ENCODE measurements around the gene TREML4.

The TREML4 gene, protein sequence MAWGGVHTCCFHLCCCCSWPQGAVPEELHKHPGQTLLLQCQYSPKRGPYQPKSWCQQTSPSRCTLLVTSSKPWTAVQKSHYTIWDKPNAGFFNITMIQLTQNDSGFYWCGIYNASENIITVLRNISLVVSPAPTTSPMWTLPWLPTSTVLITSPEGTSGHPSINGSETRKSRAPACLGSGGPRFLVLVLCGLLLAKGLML
- long read RNA-seq = 0 reads

DNA sequence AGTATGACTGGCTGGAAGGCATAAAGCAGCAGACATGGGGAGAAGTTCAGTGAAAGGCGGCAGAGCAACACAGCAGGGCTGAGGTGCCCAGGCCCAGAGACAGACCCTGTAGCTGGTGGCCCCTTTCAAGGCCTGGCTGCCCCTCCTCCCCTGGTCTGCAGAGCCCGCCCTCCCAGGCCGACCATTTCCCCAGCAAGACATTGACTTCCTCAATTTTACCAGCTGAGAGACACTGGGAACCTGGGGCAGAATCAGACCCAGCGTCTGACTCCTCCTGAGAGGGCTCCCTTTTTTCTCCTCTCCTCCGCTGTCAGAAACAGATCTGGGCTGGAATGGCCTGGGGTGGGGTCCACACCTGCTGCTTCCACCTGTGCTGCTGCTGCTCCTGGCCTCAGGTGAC lies at the start of gene TREML4:
Gene TREML4, plus strand, starts transcription at position 254 of the 400 bp plus-strand sequence. Its CDS starts 79 bp downstream, at position 333.
- TF ChIP-seq, protein P1, sequence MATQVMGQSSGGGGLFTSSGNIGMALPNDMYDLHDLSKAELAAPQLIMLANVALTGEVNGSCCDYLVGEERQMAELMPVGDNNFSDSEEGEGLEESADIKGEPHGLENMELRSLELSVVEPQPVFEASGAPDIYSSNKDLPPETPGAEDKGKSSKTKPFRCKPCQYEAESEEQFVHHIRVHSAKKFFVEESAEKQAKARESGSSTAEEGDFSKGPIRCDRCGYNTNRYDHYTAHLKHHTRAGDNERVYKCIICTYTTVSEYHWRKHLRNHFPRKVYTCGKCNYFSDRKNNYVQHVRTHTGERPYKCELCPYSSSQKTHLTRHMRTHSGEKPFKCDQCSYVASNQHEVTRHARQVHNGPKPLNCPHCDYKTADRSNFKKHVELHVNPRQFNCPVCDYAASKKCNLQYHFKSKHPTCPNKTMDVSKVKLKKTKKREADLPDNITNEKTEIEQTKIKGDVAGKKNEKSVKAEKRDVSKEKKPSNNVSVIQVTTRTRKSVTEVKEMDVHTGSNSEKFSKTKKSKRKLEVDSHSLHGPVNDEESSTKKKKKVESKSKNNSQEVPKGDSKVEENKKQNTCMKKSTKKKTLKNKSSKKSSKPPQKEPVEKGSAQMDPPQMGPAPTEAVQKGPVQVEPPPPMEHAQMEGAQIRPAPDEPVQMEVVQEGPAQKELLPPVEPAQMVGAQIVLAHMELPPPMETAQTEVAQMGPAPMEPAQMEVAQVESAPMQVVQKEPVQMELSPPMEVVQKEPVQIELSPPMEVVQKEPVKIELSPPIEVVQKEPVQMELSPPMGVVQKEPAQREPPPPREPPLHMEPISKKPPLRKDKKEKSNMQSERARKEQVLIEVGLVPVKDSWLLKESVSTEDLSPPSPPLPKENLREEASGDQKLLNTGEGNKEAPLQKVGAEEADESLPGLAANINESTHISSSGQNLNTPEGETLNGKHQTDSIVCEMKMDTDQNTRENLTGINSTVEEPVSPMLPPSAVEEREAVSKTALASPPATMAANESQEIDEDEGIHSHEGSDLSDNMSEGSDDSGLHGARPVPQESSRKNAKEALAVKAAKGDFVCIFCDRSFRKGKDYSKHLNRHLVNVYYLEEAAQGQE (IDR thresholded peaks at IDR 0.05; ENCODE audit: insufficient replicate concordance, low read depth) = no peak
- peak; percentile 91 for TF ChIP-seq SPI1 (IDR thresholded peaks at IDR 0.05; ENCODE audit: borderline replicate concordance, low read depth)
- peak in 1 of 2 experiments; percentile 48 for DNase-seq (ENCODE audit: low read depth in 1 of 2, low spot score in 1 of 2)
- Histone ChIP-seq H3K27me3 (ENCODE audit: insufficient read depth, poor library complexity, severe bottlenecking) (no peaks in the 10 kb centered on the region), H3K27ac (replicated peaks) (peak within 1 kb of the TSS; percentile 42; the same call in 1 of the 2 replicates), H3K4me3 (replicated peaks; ENCODE audit: insufficient read depth, low read length) (no peak within 1 kb of the TSS)

DNA sequence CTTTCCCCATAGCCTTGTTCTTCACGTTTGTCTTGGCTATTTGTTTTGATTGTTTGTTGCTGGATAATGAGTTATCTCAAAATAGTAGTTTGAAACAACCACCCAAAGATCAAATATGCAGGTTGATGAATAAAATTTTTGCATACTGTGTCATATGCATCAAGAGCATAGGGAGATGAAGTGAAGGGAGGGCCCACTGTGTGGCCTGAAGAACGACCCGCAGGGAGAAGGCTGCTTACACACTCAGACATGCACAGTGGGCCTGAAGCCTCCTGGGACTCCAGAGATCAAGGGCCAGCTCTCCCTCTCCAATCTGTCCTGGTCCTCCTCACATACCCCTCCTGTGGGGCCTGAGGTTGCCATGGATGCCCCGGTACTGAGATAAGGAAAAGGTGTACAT lies 49.0 kb upstream of the TREML4 start:
- no peak overlapping the region for H3K4me3 ChIP-seq (replicated peaks; ENCODE audit: insufficient read depth, low read length)
- no peak for TF ChIP-seq POLR2AphosphoS5 (IDR thresholded peaks at IDR 0.05; ENCODE audit: low read depth)
- TF ChIP-seq, protein P2, sequence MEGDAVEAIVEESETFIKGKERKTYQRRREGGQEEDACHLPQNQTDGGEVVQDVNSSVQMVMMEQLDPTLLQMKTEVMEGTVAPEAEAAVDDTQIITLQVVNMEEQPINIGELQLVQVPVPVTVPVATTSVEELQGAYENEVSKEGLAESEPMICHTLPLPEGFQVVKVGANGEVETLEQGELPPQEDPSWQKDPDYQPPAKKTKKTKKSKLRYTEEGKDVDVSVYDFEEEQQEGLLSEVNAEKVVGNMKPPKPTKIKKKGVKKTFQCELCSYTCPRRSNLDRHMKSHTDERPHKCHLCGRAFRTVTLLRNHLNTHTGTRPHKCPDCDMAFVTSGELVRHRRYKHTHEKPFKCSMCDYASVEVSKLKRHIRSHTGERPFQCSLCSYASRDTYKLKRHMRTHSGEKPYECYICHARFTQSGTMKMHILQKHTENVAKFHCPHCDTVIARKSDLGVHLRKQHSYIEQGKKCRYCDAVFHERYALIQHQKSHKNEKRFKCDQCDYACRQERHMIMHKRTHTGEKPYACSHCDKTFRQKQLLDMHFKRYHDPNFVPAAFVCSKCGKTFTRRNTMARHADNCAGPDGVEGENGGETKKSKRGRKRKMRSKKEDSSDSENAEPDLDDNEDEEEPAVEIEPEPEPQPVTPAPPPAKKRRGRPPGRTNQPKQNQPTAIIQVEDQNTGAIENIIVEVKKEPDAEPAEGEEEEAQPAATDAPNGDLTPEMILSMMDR (IDR thresholded peaks at IDR 0.05; ENCODE audit: insufficient read depth, low read length) = no peak
- no peak for TF ChIP-seq SPI1 (IDR thresholded peaks at IDR 0.05; ENCODE audit: borderline replicate concordance, low read depth)
- no peak for TF ChIP-seq GABPA (IDR thresholded peaks at IDR 0.05; ENCODE audit: low read depth)
- TF ChIP-seq, protein P1 (IDR thresholded peaks at IDR 0.05; ENCODE audit: insufficient replicate concordance, low read depth) = no peak
- H3K27me3 ChIP-seq (ENCODE audit: insufficient read depth, poor library complexity, severe bottlenecking) = no peaks in the 10 kb centered on the region
- H3K27ac ChIP-seq (replicated peaks) = no peak overlapping the region
- no peak for DNase-seq (ENCODE audit: low read depth in 1 of 2, low spot score in 1 of 2)

DNA sequence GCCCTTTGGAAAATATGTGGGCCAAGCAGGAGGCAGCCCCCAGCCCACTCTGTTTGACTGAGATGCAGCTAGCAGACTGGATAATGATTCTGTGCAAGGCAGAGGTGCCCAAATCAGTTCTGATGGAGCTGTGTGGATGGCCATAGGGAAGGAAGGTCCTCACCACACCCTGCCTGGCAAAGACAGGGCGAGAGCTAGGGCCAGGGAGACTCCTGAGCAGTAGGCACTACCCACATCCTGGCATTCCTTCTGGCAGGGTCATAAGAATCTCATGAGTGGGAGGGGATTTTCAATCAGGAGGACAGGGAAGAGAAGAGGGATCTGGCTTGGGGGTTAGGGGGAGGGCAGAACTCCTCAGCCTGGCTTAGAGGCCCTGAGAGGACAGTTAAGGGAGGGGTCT lies 46.6 kb upstream of the TREML4 start:
- no peaks in the 10 kb centered on the region for H3K27me3 ChIP-seq (ENCODE audit: insufficient read depth, poor library complexity, severe bottlenecking)
- no peak overlapping the region for H3K27ac ChIP-seq (replicated peaks)
- TF ChIP-seq POLR2AphosphoS5 (IDR thresholded peaks at IDR 0.05; ENCODE audit: low read depth) (no peak), SPI1 (IDR thresholded peaks at IDR 0.05; ENCODE audit: borderline replicate concordance, low read depth) (no peak), GABPA (IDR thresholded peaks at IDR 0.05; ENCODE audit: low read depth) (no peak)
- TF ChIP-seq, protein P1 (IDR thresholded peaks at IDR 0.05; ENCODE audit: insufficient replicate concordance, low read depth) = no peak
- TF ChIP-seq, protein P2 (IDR thresholded peaks at IDR 0.05; ENCODE audit: insufficient read depth, low read length) = no peak
- H3K4me3 ChIP-seq (replicated peaks; ENCODE audit: insufficient read depth, low read length) = no peak overlapping the region
- no peak for DNase-seq (ENCODE audit: low read depth in 1 of 2, low spot score in 1 of 2)

Measured in HL-60 (cell line).